ENCODE measurements around the gene OR1N1. TPM values are rescaled to one million over a fixed set of nuclear protein-coding genes. Genes with fewer than 3 reads are reported as not detected.

OR1N1 gene
- total RNA-seq, 1 experiment from 2014 or later, result not detected

DNA sequence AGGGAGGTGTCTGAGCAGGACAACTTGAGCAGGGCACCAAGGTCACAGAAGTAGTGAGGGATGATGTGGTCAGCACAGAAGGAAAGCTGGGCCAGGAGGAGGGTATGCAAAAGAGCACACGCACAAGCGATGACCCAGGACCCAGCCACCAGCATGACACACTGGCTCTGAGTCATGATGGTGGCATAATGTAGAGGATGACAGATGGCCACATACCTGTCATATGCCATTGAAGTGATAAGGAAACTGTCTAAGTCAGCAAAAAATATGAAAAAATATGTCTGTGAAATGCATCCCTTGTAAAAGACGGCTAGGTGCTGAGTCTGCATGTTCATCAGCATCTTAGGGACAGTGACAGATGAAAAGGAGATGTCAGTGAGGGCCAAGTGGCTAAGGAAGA is 49.7 kb downstream of the OR1N1 start:
- Histone ChIP-seq H3K4me2 (ENCODE audit: insufficient read depth, insufficient read length, low read length) (no peak overlapping the region), H3K79me2 (ENCODE audit: insufficient read depth, low read length) (no peaks in the 10 kb centered on the region), H3K4ac (ENCODE audit: low read depth, low read length) (no peak overlapping the region), H3K79me1 (ENCODE audit: insufficient read depth, low read depth, low read length, poor library complexity, severe bottlenecking) (no peaks in the 10 kb centered on the region), H4K8ac (replicated peaks; ENCODE audit: insufficient read length, low read depth, low read length) (no peak overlapping the region), H3K14ac (ENCODE audit: insufficient read depth, low read length) (no peak overlapping the region), H3K9ac (ENCODE audit: extremely low read depth, insufficient read length, low read length) (no peak overlapping the region), H2AK5ac (ENCODE audit: insufficient read length, low read length) (no peak overlapping the region), H4K20me1 (ENCODE audit: control insufficient read depth, insufficient read depth, insufficient read length) (no peaks in the 10 kb centered on the region), H3K27ac (ENCODE audit: insufficient read length, low read depth, low read length) (no peak overlapping the region), H3K23ac (ENCODE audit: insufficient read length, low read depth, low read length) (no peak overlapping the region), H4K91ac (ENCODE audit: insufficient read length, low read depth, low read length) (no peak overlapping the region), H3K27me3 (ENCODE audit: insufficient read depth, low read length) (no peaks in the 10 kb centered on the region), H3K56ac (ENCODE audit: insufficient read length, low read depth, low read length) (no peak overlapping the region), H3K9me3 (ENCODE audit: control insufficient read depth, low read depth, low read length) (peaks cover 31% of the 10 kb centered on the region), H3K23me2 (ENCODE audit: insufficient read length, low read depth, low read length, poor library complexity, severe bottlenecking) (no peaks in the 10 kb centered on the region), H2BK5ac (ENCODE audit: insufficient read length, low read length) (no peak overlapping the region), H3T11ph (ENCODE audit: low read length) (no peak overlapping the region), H2BK15ac (ENCODE audit: low read depth, low read length) (no peak overlapping the region), H2AFZ (ENCODE audit: low read length) (no peak overlapping the region), H2BK12ac (ENCODE audit: insufficient read length, low read depth, low read length) (no peak overlapping the region), H2BK120ac (ENCODE audit: low read depth, low read length, poor library complexity, severe bottlenecking) (no peak overlapping the region), H4K5ac (ENCODE audit: insufficient read length, low read depth, low read length) (no peak overlapping the region), H3K4me1 (ENCODE audit: insufficient read depth, low read length) (no peaks in the 10 kb centered on the region), H3K18ac (ENCODE audit: insufficient read length, low read depth, low read length) (no peak overlapping the region), H2BK20ac (ENCODE audit: low read depth, low read length, poor library complexity, severe bottlenecking) (no peak overlapping the region)
- no peaks in the 10 kb centered on the region for H3K4me1 Mint-ChIP-seq
- no peak for DNase-seq
- peaks cover 6% of the 10 kb centered on the region; the same call in 1 of the 2 replicates for H3K27me3 Mint-ChIP-seq (ENCODE audit: low read depth)
- TF ChIP-seq, protein P1, sequence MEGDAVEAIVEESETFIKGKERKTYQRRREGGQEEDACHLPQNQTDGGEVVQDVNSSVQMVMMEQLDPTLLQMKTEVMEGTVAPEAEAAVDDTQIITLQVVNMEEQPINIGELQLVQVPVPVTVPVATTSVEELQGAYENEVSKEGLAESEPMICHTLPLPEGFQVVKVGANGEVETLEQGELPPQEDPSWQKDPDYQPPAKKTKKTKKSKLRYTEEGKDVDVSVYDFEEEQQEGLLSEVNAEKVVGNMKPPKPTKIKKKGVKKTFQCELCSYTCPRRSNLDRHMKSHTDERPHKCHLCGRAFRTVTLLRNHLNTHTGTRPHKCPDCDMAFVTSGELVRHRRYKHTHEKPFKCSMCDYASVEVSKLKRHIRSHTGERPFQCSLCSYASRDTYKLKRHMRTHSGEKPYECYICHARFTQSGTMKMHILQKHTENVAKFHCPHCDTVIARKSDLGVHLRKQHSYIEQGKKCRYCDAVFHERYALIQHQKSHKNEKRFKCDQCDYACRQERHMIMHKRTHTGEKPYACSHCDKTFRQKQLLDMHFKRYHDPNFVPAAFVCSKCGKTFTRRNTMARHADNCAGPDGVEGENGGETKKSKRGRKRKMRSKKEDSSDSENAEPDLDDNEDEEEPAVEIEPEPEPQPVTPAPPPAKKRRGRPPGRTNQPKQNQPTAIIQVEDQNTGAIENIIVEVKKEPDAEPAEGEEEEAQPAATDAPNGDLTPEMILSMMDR (conservative IDR thresholded peaks at IDR 0.05), result no peak
- H3K9me3 Mint-ChIP-seq, result peaks cover 68 to 95% of the 10 kb centered on the region in 2 experiments
- H3K27ac Mint-ChIP-seq, result no peak overlapping the region
- H3K36me3 Mint-ChIP-seq (ENCODE audit: insufficient read depth in 1 of 3, low read depth in 3 of 3), result peaks cover 0 to 16% (median 0%) of the 10 kb centered on the region in 3 experiments; a peak in 3 of 7 replicates
- H3K4me3 Mint-ChIP-seq, result no peak overlapping the region
- no CpG with 5 or more reads among the region's 3 CpGs for WGBS (ENCODE audit: extremely low coverage, insufficient read length, low lambda C conversion rate)

Other genes with a start within 250 kb of the OR1N1 start
- gene PTGS1, start 156.3 kb downstream of the OR1N1 start, total RNA-seq (2021), result 1.0 and 1.3 TPM in 2 replicates
- gene OR1J1, start 49.4 kb downstream of the OR1N1 start, total RNA-seq (2021), result not detected in 2 replicates
- gene OR1J2, start 16.5 kb downstream of the OR1N1 start, total RNA-seq (2021), result not detected in 2 replicates
- not detected in 2 replicates for gene OR1J4, start 8.2 kb downstream of the OR1N1 start, total RNA-seq (2021)
- not detected in 2 replicates for gene OR1N2, start 25.8 kb upstream of the OR1N1 start, total RNA-seq (2021)
- gene OR1L8, start 56.1 kb upstream of the OR1N1 start, total RNA-seq (2021), result not detected in 2 replicates
- not detected in 2 replicates for gene OR1Q1, start 87.4 kb upstream of the OR1N1 start, total RNA-seq (2021)
- not detected in 2 replicates for gene OR1B1, start 130.3 kb upstream of the OR1N1 start, total RNA-seq (2021)
- gene OR1L1, start 134.4 kb upstream of the OR1N1 start, total RNA-seq (2021), result not detected in 2 replicates
- gene OR1L3, start 147.8 kb upstream of the OR1N1 start, total RNA-seq (2021), result not detected in 2 replicates
- not detected in 2 replicates for gene OR1L4, start 196.7 kb upstream of the OR1N1 start, total RNA-seq (2021)
- gene OR1L6, start 215.0 kb upstream of the OR1N1 start, total RNA-seq (2021), result not detected in 2 replicates

Measured in H9 (cell line).